ENCODE measurements around the gene DDOST.
A peak's percentile ranks its signal among the peaks of the same experiment; 100 is the strongest.

DDOST gene

GRCh38 chr1:20660847-20661206, 342 bp downstream of the DDOST start:
- peaks cover 30 to 46% of the 10 kb centered on the region in 2 donors for H3K4me1 Mint-ChIP-seq

GRCh38 chr1:20660363-20660762, 806 bp downstream of the DDOST start:
- no peaks in the 10 kb centered on the region for H3K27me3 Mint-ChIP-seq
- H3K4me1 Mint-ChIP-seq = peaks cover 30 to 46% of the 10 kb centered on the region in 2 donors
- peaks cover 32 to 39% of the 10 kb centered on the region in 2 donors for H3K36me3 Mint-ChIP-seq
- no peaks in the 10 kb centered on the region for H3K9me3 Mint-ChIP-seq
- peak overlapping the region; percentile 96 to 98 for H3K4me3 Mint-ChIP-seq
- no peak for ATAC-seq (replicated peaks)
- DNase-seq = no peak
- peak overlapping the region; percentile 100 for H3K27ac Mint-ChIP-seq

More at GRCh38 chr1:20660847-20661206, 342 bp downstream of the DDOST start:
- no peaks in the 10 kb centered on the region for H3K9me3 Mint-ChIP-seq
- peak; percentile 24 to 26 for ATAC-seq (replicated peaks)
- peak; percentile 16 for DNase-seq
- H3K4me3 Mint-ChIP-seq = peak overlapping the region; percentile 96 to 98
- peak overlapping the region; percentile 100 for H3K27ac Mint-ChIP-seq
- H3K36me3 Mint-ChIP-seq = peaks cover 28 to 34% of the 10 kb centered on the region in 2 donors
- H3K27me3 Mint-ChIP-seq = no peaks in the 10 kb centered on the region

- peaks cover 30 to 46% of the 10 kb centered on the region in 2 donors for H3K4me1 Mint-ChIP-seq
- DNase-seq (no peak), ATAC-seq (replicated peaks) (no peak)
- H3K27ac Mint-ChIP-seq = no peak overlapping the region
- no peaks in the 10 kb centered on the region for H3K27me3 Mint-ChIP-seq
- H3K4me3 Mint-ChIP-seq = no peak overlapping the region
- peaks cover 39 to 46% of the 10 kb centered on the region in 2 donors for H3K36me3 Mint-ChIP-seq
- H3K9me3 Mint-ChIP-seq = no peaks in the 10 kb centered on the region
Measured at GRCh38 chr1:20658166-20658915, 2.8 kb downstream of the DDOST start.

- Mint-ChIP-seq H3K36me3 (peaks cover 42 to 59% of the 10 kb centered on the region in 2 donors), H3K9me3 (no peaks in the 10 kb centered on the region), H3K27me3 (no peaks in the 10 kb centered on the region), H3K4me1 (peaks cover 21 to 37% of the 10 kb centered on the region in 2 donors), H3K27ac (peak overlapping the region; percentile 72), H3K4me3 (no peak overlapping the region)
- no peak for ATAC-seq (replicated peaks)
- no peak for DNase-seq
Measured at GRCh38 chr1:20657024-20657423, 4.1 kb downstream of the DDOST start.

GRCh38 chr1:20654104-20654690, 7.0 kb downstream of the DDOST start:
- Mint-ChIP-seq H3K4me3 (no peak overlapping the region), H3K27ac (no peak overlapping the region), H3K4me1 (peaks cover 7 to 11% of the 10 kb centered on the region in 2 donors), H3K36me3 (peaks cover 44 to 60% of the 10 kb centered on the region in 2 donors), H3K9me3 (no peaks in the 10 kb centered on the region), H3K27me3 (no peaks in the 10 kb centered on the region)
- ATAC-seq (replicated peaks) (no peak), DNase-seq (no peak)

- Mint-ChIP-seq H3K36me3 (peaks cover 47 to 65% of the 10 kb centered on the region in 2 donors), H3K27ac (no peak overlapping the region), H3K9me3 (no peaks in the 10 kb centered on the region), H3K4me1 (peaks cover 5 to 6% of the 10 kb centered on the region in 2 donors), H3K27me3 (no peaks in the 10 kb centered on the region), H3K4me3 (no peak overlapping the region)
- DNase-seq = no peak
- ATAC-seq (replicated peaks) = no peak
Measured at GRCh38 chr1:20652300-20652699, 8.9 kb downstream of the DDOST start.

- Mint-ChIP-seq H3K4me1 (peaks cover 0 to 2% of the 10 kb centered on the region in 2 donors), H3K27me3 (no peaks in the 10 kb centered on the region), H3K27ac (no peak overlapping the region), H3K9me3 (no peaks in the 10 kb centered on the region), H3K4me3 (no peak overlapping the region), H3K36me3 (peaks cover 28 to 47% of the 10 kb centered on the region in 2 donors)
- ATAC-seq (replicated peaks) = no peak
- no peak for DNase-seq
Measured at GRCh38 chr1:20648946-20649345, 12.2 kb downstream of the DDOST start.

- no peak overlapping the region for H3K4me3 Mint-ChIP-seq
- no peaks in the 10 kb centered on the region for H3K9me3 Mint-ChIP-seq
- no peak overlapping the region for H3K27ac Mint-ChIP-seq
- peaks cover 0 to 2% of the 10 kb centered on the region in 2 donors for H3K4me1 Mint-ChIP-seq
- DNase-seq (no peak), ATAC-seq (replicated peaks) (no peak)
- no peaks in the 10 kb centered on the region for H3K27me3 Mint-ChIP-seq
- peaks cover 28 to 43% of the 10 kb centered on the region in 2 donors for H3K36me3 Mint-ChIP-seq
Measured at GRCh38 chr1:20648438-20648837, 12.7 kb downstream of the DDOST start.

- H3K9me3 Mint-ChIP-seq = no peaks in the 10 kb centered on the region
- no peak overlapping the region for H3K4me3 Mint-ChIP-seq
- no peaks in the 10 kb centered on the region for H3K27me3 Mint-ChIP-seq
- DNase-seq = no peak
- ATAC-seq (replicated peaks) = no peak
- H3K27ac Mint-ChIP-seq = no peak overlapping the region
- peaks cover 21 to 24% of the 10 kb centered on the region in 2 donors for H3K36me3 Mint-ChIP-seq
- H3K4me1 Mint-ChIP-seq = peaks cover under 1 to 1% of the 10 kb centered on the region in 2 donors
Measured at GRCh38 chr1:20645414-20645813, 15.8 kb downstream of the DDOST start.

- H3K27me3 Mint-ChIP-seq = no peaks in the 10 kb centered on the region
- H3K27ac Mint-ChIP-seq = no peak overlapping the region
- no peak for ATAC-seq (replicated peaks)
Measured at GRCh38 chr1:20644416-20644815, 16.8 kb downstream of the DDOST start.

GRCh38 chr1:20643080-20643479, 18.1 kb downstream of the DDOST start:
- H3K27ac Mint-ChIP-seq = no peak overlapping the region
- DNase-seq = no peak
- peaks cover 6 to 9% of the 10 kb centered on the region in 2 donors for H3K36me3 Mint-ChIP-seq
- H3K9me3 Mint-ChIP-seq = no peaks in the 10 kb centered on the region
- no peaks in the 10 kb centered on the region for H3K27me3 Mint-ChIP-seq
- H3K4me3 Mint-ChIP-seq = no peak overlapping the region
- peaks cover 0 to 8% of the 10 kb centered on the region in 2 donors for H3K4me1 Mint-ChIP-seq
- ATAC-seq (replicated peaks) = no peak

More at GRCh38 chr1:20644416-20644815, 16.8 kb downstream of the DDOST start:
- no peak for DNase-seq
- Mint-ChIP-seq H3K9me3 (no peaks in the 10 kb centered on the region), H3K36me3 (peaks cover 16 to 17% of the 10 kb centered on the region in 2 donors), H3K4me3 (no peak overlapping the region), H3K4me1 (peaks cover 0 to 8% of the 10 kb centered on the region in 2 donors)

GRCh38 chr1:20641975-20642374, 19.2 kb downstream of the DDOST start:
- Mint-ChIP-seq H3K27me3 (no peaks in the 10 kb centered on the region), H3K27ac (no peak overlapping the region), H3K4me3 (no peak overlapping the region), H3K36me3 (peaks cover 9 to 11% of the 10 kb centered on the region in 2 donors), H3K9me3 (no peaks in the 10 kb centered on the region), H3K4me1 (peaks cover 0 to 8% of the 10 kb centered on the region in 2 donors)
- ATAC-seq (replicated peaks) (no peak), DNase-seq (no peak)

- peaks cover 8 to 9% of the 10 kb centered on the region in 2 donors for H3K36me3 Mint-ChIP-seq
- H3K4me3 Mint-ChIP-seq = no peak overlapping the region
- no peaks in the 10 kb centered on the region for H3K27me3 Mint-ChIP-seq
- H3K27ac Mint-ChIP-seq = no peak overlapping the region
- ATAC-seq (replicated peaks) = peak; percentile 90 to 93
- peaks cover 2 to 8% of the 10 kb centered on the region in 2 donors for H3K4me1 Mint-ChIP-seq
- peak; percentile 43 for DNase-seq
- H3K9me3 Mint-ChIP-seq = no peaks in the 10 kb centered on the region
Measured at GRCh38 chr1:20640183-20640597, 21.0 kb downstream of the DDOST start.

GRCh38 chr1:20636785-20637347, 24.3 kb downstream of the DDOST start:
- no peak for DNase-seq
- H3K27me3 Mint-ChIP-seq = no peaks in the 10 kb centered on the region
- no peaks in the 10 kb centered on the region for H3K9me3 Mint-ChIP-seq
- peaks cover 10 to 15% of the 10 kb centered on the region in 2 donors for H3K4me1 Mint-ChIP-seq
- peaks cover 6 to 7% of the 10 kb centered on the region in 2 donors for H3K36me3 Mint-ChIP-seq
- no peak for ATAC-seq (replicated peaks)
- no peak overlapping the region for H3K4me3 Mint-ChIP-seq
- no peak overlapping the region for H3K27ac Mint-ChIP-seq

Measured in stimulated activated naive B cell treated with anti-CD40 and anti-IgM and Interleukin-4, amounts not matched to agents 10 μg/mL and 1 μg/mL and 100 μg/mL, for 72 hours (primary cell).